GM12891 (cell line): ENCODE data around the gene AGMO.

Experiments used
- PAX5 ChIP-seq: IDR thresholded peaks from 2 replicates; pipeline ENCODE4 v1.6.1; 2011; ENCODE audit warnings: low read length, moderate library complexity, mild to moderate bottlenecking; ENCODE audit not compliant: insufficient read depth, severe bottlenecking
- POLR2A ChIP-seq: IDR thresholded peaks from 2 replicates; pipeline ENCODE4 v1.6.1; 2011; ENCODE audit warnings: low read depth, low read length, control low read depth
- POLR2AphosphoS5 ChIP-seq: IDR thresholded peaks from 2 replicates; pipeline ENCODE4 v1.6.1; 2011; ENCODE audit warnings: low read depth, low read length, control low read depth
- SPI1 ChIP-seq: IDR thresholded peaks from 2 replicates; pipeline ENCODE4 v1.6.1; 2011; ENCODE audit warnings: low read depth, low read length, control low read depth
- TAF1 ChIP-seq: IDR thresholded peaks from 2 replicates; pipeline ENCODE4 v1.6.1; 2011; ENCODE audit warnings: low read depth, low read length, control low read depth

DNA sequence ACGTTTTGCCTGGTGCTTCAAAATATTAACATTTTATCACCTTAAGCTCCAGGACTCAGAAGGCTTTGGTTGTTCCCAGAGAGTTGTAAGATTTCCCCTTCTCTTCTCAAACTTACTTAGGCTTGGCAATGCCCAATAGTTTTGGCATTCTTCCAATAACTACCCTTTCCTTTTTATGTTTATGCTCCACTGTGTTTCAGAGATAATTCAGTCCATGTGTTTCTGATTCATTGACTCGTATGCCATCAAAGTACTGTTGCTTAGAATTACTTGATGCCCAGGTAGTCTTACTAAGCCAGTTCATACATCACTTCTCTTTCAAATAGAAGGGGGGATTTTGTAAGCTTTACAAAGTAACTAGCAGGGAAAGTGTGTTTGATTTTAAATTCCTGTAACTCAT is 66.6 kb downstream of the AGMO start:
- TF ChIP-seq POLR2AphosphoS5 = no peak
- TF ChIP-seq POLR2A = no peak
- no peak for TF ChIP-seq PAX5
- TF ChIP-seq TAF1 = no peak
- no peak for TF ChIP-seq SPI1
